IMR-90 (cell line): ENCODE results near the gene ITGA5. TPM values are rescaled to one million over a fixed set of nuclear protein-coding genes. Genes with fewer than 3 reads are reported as not detected.

Experiments
- ATAC-seq: fragments of 200-7000 bp; cut with Tn5 transposase; 2 replicates; pipeline ENCODE4 v1.9.1; 2020; ENCODE audit warnings: low read depth, mild to moderate bottlenecking, moderate library complexity
- BruUV-seq: library from RNA; stranded (reverse); fragments of 400-500 nt; replicated peaks from 2 replicates; lab custom pipeline; 2021; lab: Mats Ljungman, UMichigan
- CTCF ChIA-PET: fragments of 300-600 bp; formaldehyde crosslinking; extraction: SDS; loops from one replicate; lab custom pipeline; 2021; ENCODE audit warnings: antibody characterized with exemption; lab: Yijun Ruan, JAX
- POLR2A ChIA-PET: fragments of 300-600 bp; sonication (Branson Sonifier 250); formaldehyde crosslinking; loops from one replicate; lab custom pipeline; 2022; ENCODE audit warnings: antibody characterized with exemption; ENCODE audit not compliant: unreplicated experiment; lab: Charles Lee
- DNase-seq: peaks from one replicate; pipeline ENCODE4 v3.0.0; 2013
- H2AFZ ChIP-seq: replicated peaks from 2 replicates; pipeline ENCODE3; 2013; ENCODE audit warnings: low read length, mild to moderate bottlenecking; ENCODE audit not compliant: poor library complexity
- H2AK5ac ChIP-seq: 2 replicates; pipeline ENCODE4 v1.6.1; 2013; ENCODE audit warnings: low read depth, low read length, inconsistent platforms
- H2AK9ac ChIP-seq: replicated peaks from 2 replicates; pipeline ENCODE3; 2013; ENCODE audit warnings: mild to moderate bottlenecking, low read depth, low read length, moderate library complexity; ENCODE audit not compliant: poor library complexity
- H2BK120ac ChIP-seq: 2 replicates; pipeline ENCODE4 v1.6.1; 2013; ENCODE audit warnings: low read depth, low read length, inconsistent platforms
- H2BK15ac ChIP-seq: 3 replicates; pipeline ENCODE4 v1.6.1; 2013; ENCODE audit warnings: low read depth, low read length, inconsistent platforms
- H2BK20ac ChIP-seq: 2 replicates; pipeline ENCODE4 v1.6.1; 2013; ENCODE audit warnings: low read depth, mild to moderate bottlenecking, inconsistent platforms, low read length, moderate library complexity
- H2BK5ac ChIP-seq: 2 replicates; pipeline ENCODE4 v1.6.1; 2013; ENCODE audit warnings: mild to moderate bottlenecking, low read depth, low read length, inconsistent platforms; ENCODE audit not compliant: poor library complexity, severe bottlenecking
- H3K14ac ChIP-seq: replicated peaks from 2 replicates; pipeline ENCODE4 v1.6.1; 2013; ENCODE audit warnings: low read depth, low read length, inconsistent platforms
- H3K18ac ChIP-seq: 2 replicates; pipeline ENCODE4 v1.6.1; 2013; ENCODE audit warnings: low read depth, low read length, control low read depth
- H3K23ac ChIP-seq: 2 replicates; pipeline ENCODE4 v1.6.1; 2013; ENCODE audit warnings: low read depth, low read length, inconsistent platforms
- H3K27ac ChIP-seq: 2 replicates; pipeline ENCODE4 v1.5.1; 2013; ENCODE audit warnings: mild to moderate bottlenecking, control low read depth, low read length; ENCODE audit not compliant: insufficient read depth
- H3K27me3 ChIP-seq: 2 replicates; pipeline ENCODE4 v1.6.1; 2013; ENCODE audit warnings: low read length; ENCODE audit not compliant: control insufficient read depth, insufficient read depth
- H3K36me3 ChIP-seq: 2 replicates; pipeline ENCODE4 v1.6.1; 2013; ENCODE audit warnings: low read length, mixed read lengths; ENCODE audit not compliant: control insufficient read depth, insufficient read depth
- H3K4ac ChIP-seq: 2 replicates; pipeline ENCODE4 v1.6.1; 2013; ENCODE audit warnings: low read depth, low read length, inconsistent platforms
- H3K4me1 ChIP-seq: 2 replicates; pipeline ENCODE4 v1.6.1; 2013; ENCODE audit warnings: low read length, mixed read lengths; ENCODE audit not compliant: control insufficient read depth, insufficient read depth
- H3K4me2 ChIP-seq: 2 replicates; pipeline ENCODE4 v1.6.1; 2013; ENCODE audit warnings: low read depth, mild to moderate bottlenecking, control low read depth, low read length, moderate library complexity
- H3K4me3 ChIP-seq: 2 replicates; pipeline ENCODE4 v1.5.1; 2013; ENCODE audit warnings: low read depth, mild to moderate bottlenecking, control low read depth, low read length, moderate library complexity; ENCODE audit not compliant: insufficient read depth
- H3K56ac ChIP-seq: 2 replicates; pipeline ENCODE4 v1.6.1; 2013; ENCODE audit warnings: low read length, inconsistent platforms; ENCODE audit not compliant: insufficient read depth; ENCODE audit errors: extremely low read depth
- H3K79me1 ChIP-seq, 2 experiments: 2 replicates each; pipeline ENCODE4 v1.6.1; 2013; ENCODE audit warnings: low read length in 2 of 2, inconsistent platforms in 1 of 2, low read depth in 1 of 2
- H3K9ac ChIP-seq: 2 replicates; pipeline ENCODE4 v1.6.1; 2013; ENCODE audit warnings: low read depth, low read length, control low read depth
- H3K9me1 ChIP-seq: 2 replicates; pipeline ENCODE4 v1.6.1; 2013; ENCODE audit warnings: low read length, inconsistent platforms; ENCODE audit not compliant: insufficient read depth
- H3K9me3 ChIP-seq: 2 replicates; pipeline ENCODE4 v1.6.1; 2013; ENCODE audit warnings: low read length; ENCODE audit not compliant: control insufficient read depth, insufficient read depth
- H4K20me1 ChIP-seq: 2 replicates; pipeline ENCODE4 v1.6.1; 2013; ENCODE audit warnings: low read length, inconsistent platforms; ENCODE audit not compliant: insufficient read depth
- H4K5ac ChIP-seq: 2 replicates; pipeline ENCODE4 v1.6.1; 2013; ENCODE audit warnings: mild to moderate bottlenecking, low read depth, low read length, control low read depth
- H4K8ac ChIP-seq, 2 experiments: 2 replicates each; pipeline ENCODE4 v1.6.1; 2013; ENCODE audit warnings: low read depth in 2 of 2, low read length in 2 of 2, control low read depth in 1 of 2, inconsistent platforms in 1 of 2
- H4K91ac ChIP-seq: 2 replicates; pipeline ENCODE4 v1.6.1; 2013; ENCODE audit warnings: low read depth, low read length, inconsistent platforms; ENCODE audit not compliant: insufficient read depth
- CEBPB ChIP-seq: IDR thresholded peaks from 2 replicates; pipeline ENCODE4 v1.6.1; 2012; ENCODE audit warnings: low read depth, low read length, improper control_type of control experiment
- FOS ChIP-seq: fragments of 150-350 bp; IDR thresholded peaks from 2 replicates; pipeline ENCODE4 v1.6.1; 2016; ENCODE audit warnings: low read depth, low read length
- MAFK ChIP-seq: IDR thresholded peaks from 2 replicates; pipeline ENCODE4 v1.6.1; 2012; ENCODE audit warnings: low read depth, low read length, improper control_type of control experiment
- MAZ ChIP-seq: IDR thresholded peaks from 2 replicates; pipeline ENCODE4 v1.6.1; 2012; ENCODE audit warnings: low read depth, mild to moderate bottlenecking, low read length, improper control_type of control experiment, moderate library complexity, borderline replicate concordance
- NFE2L2 ChIP-seq: fragments of 150-350 bp; IDR thresholded peaks from 2 replicates; pipeline ENCODE4 v1.6.1; 2016; ENCODE audit warnings: low read depth, mild to moderate bottlenecking, low read length
- POLR2A ChIP-seq: IDR thresholded peaks from 2 replicates; pipeline ENCODE4 v1.6.1; 2012; ENCODE audit warnings: mild to moderate bottlenecking, low read depth, low read length
- RAD21 ChIP-seq: IDR thresholded peaks from 2 replicates; pipeline ENCODE4 v1.6.1; 2012; ENCODE audit warnings: low read length, improper control_type of control experiment
- RFX5 ChIP-seq: IDR thresholded peaks from 2 replicates; pipeline ENCODE4 v1.8.0; 2012; ENCODE audit warnings: low read depth, mild to moderate bottlenecking, low read length, moderate library complexity
- dilution Hi-C: fragments of 300-500 bp; cut with HindIII; formaldehyde crosslinking; loops from one replicate; pipeline ENCODE4 v1.14.3; 2018; ENCODE audit warnings: low sequenced_read_pairs; ENCODE audit not compliant: unreplicated experiment
- in situ Hi-C: fragments of 300-500 bp; cut with MboI; formaldehyde crosslinking; loops from 3 replicates; pipeline ENCODE4 v1.14.3; 2019; ENCODE audit warnings: low sequenced_read_pairs, inconsistent platforms, mixed read lengths
- intact Hi-C: fragments of 100-400 bp; cut with micrococcal nuclease; formaldehyde crosslinking; loops from 2 replicates; pipeline ENCODE4 v1.10.0; 2022
- polyA plus RNA-seq, 3 experiments: library from polyadenylated mRNA; depleted of rRNA; stranded (reverse); fragments of >200 nt; gene quantifications; 2 replicates each; pipeline ENCODE4 v1.2.3, GENCODE V29; 2012; ENCODE audit warnings: low replicate concordance in 1 of 3
- total RNA-seq: library from RNA; depleted of rRNA; stranded (reverse); fragments of >200 nt; gene quantifications from 2 replicates; pipeline ENCODE4 v1.2.3, GENCODE V29; 2012
- TF ChIP-seq, protein P1 (sequence below): conservative IDR thresholded peaks from 2 replicates; pipeline ENCODE4 v1.5.1; 2012; ENCODE audit warnings: mild to moderate bottlenecking, low read depth, low read length, improper control_type of control experiment

The ITGA5 gene
- total and polyA plus RNA-seq, 2 of the 4 experiments (the other 2 are of a cell fraction) = 159 to 259 TPM

DNA sequence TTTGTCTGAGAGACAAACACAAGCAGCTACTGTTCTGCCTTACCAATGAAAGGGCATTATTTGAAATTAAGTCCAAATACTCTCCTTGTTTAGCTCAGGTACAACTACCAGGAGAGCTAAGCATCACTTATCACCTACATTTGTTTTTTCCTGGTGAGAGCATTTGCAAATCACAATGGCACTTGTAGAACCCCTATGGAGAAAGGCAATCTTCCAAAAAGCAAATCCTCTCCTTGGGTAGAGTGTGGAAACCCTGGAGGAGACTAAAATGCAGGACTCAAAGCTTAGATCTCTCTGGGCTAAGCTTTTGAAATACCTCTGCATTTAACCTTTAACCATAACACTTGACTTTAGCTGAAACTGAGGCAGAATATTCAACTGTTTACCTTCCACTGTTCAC, 33.6 kb upstream of the ITGA5 start:
- CTCF ChIA-PET = interaction anchor here (0.9 kb wide), 1 partner anchor 9 kb away, joined by 4 read pairs; no protein-coding TSS in a partner anchor
- H4K20me1 ChIP-seq = no peaks in the 10 kb centered on the region
- H3K23ac ChIP-seq = no peak overlapping the region
- dilution Hi-C loops (no loop called here), intact Hi-C loops (no loop called here), in situ Hi-C loops (no loop called here)
- H2BK5ac ChIP-seq = no peak overlapping the region
- H3K79me1 ChIP-seq = no peaks in the 10 kb centered on the region
- H3K36me3 ChIP-seq = no peaks in the 10 kb centered on the region
- no peak overlapping the region for H2AK9ac ChIP-seq
- no peak overlapping the region for H3K56ac ChIP-seq
- H2AK5ac ChIP-seq = no peak overlapping the region
- H3K4ac ChIP-seq = no peak overlapping the region
- TF ChIP-seq MAZ = no peak
- TF ChIP-seq, protein P1, sequence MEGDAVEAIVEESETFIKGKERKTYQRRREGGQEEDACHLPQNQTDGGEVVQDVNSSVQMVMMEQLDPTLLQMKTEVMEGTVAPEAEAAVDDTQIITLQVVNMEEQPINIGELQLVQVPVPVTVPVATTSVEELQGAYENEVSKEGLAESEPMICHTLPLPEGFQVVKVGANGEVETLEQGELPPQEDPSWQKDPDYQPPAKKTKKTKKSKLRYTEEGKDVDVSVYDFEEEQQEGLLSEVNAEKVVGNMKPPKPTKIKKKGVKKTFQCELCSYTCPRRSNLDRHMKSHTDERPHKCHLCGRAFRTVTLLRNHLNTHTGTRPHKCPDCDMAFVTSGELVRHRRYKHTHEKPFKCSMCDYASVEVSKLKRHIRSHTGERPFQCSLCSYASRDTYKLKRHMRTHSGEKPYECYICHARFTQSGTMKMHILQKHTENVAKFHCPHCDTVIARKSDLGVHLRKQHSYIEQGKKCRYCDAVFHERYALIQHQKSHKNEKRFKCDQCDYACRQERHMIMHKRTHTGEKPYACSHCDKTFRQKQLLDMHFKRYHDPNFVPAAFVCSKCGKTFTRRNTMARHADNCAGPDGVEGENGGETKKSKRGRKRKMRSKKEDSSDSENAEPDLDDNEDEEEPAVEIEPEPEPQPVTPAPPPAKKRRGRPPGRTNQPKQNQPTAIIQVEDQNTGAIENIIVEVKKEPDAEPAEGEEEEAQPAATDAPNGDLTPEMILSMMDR = no peak
- no peak for TF ChIP-seq FOS
- TF ChIP-seq RFX5 = no peak
- no peak for TF ChIP-seq CEBPB
- TF ChIP-seq RAD21 = no peak
- TF ChIP-seq POLR2A = no peak
- TF ChIP-seq MAFK = no peak
- no peak for TF ChIP-seq NFE2L2
- BruUV-seq = no TSS peak
- H3K14ac ChIP-seq = no peak overlapping the region
- no peak overlapping the region for H3K4me3 ChIP-seq
- ATAC-seq (no peak), DNase-seq (no peak)
- no peak overlapping the region for H2BK15ac ChIP-seq
- H2BK120ac ChIP-seq = no peak overlapping the region
- H3K9ac ChIP-seq = no peak overlapping the region
- no peak overlapping the region for H3K27ac ChIP-seq
- H3K9me1 ChIP-seq = no peaks in the 10 kb centered on the region
- no peaks in the 10 kb centered on the region for H3K9me3 ChIP-seq
- H3K4me2 ChIP-seq = no peak overlapping the region
- no peak overlapping the region for H2BK20ac ChIP-seq
- POLR2A ChIA-PET = no interaction called here
- H4K91ac ChIP-seq = no peak overlapping the region
- no peak overlapping the region for H4K5ac ChIP-seq
- no peak overlapping the region for H3K18ac ChIP-seq
- H3K27me3 ChIP-seq = peaks cover 36% of the 10 kb centered on the region
- H3K4me1 ChIP-seq = no peaks in the 10 kb centered on the region
- H2AFZ ChIP-seq = no peak overlapping the region
- no peak overlapping the region for H4K8ac ChIP-seq
